OCI-LY7 (cell line): ENCODE data around the gene ATXN1. TPM values are rescaled to one million over a fixed set of nuclear protein-coding genes. Genes with fewer than 3 reads are reported as not detected.
"Not testable (repeated sequence)": the region's sequence is repeated elsewhere in the genome, so short reads cannot be mapped to it uniquely, and the experiment has no call there.

Experiments used
- BruUV-seq: library from RNA; stranded (reverse); fragments of 400-500 nt; replicated peaks from 2 replicates; lab custom pipeline; 2021; lab: Mats Ljungman, UMichigan
- CTCF ChIA-PET: fragments of 300-600 bp; sonication (Branson Sonifier 250); formaldehyde crosslinking; loops from one replicate; lab custom pipeline; 2022; ENCODE audit warnings: antibody characterized with exemption; ENCODE audit not compliant: unreplicated experiment; lab: Charles Lee
- POLR2A ChIA-PET: fragments of 300-600 bp; sonication (Branson Sonifier 250); formaldehyde crosslinking; loops from one replicate; lab custom pipeline; 2022; ENCODE audit warnings: antibody characterized with exemption; lab: Charles Lee
- DNase-seq: peaks from one replicate; pipeline ENCODE4 v3.0.0-alpha.2; 2015; ENCODE audit warnings: low spot score
- H2AFZ ChIP-seq: fragments of 200-600 bp; sonication (generic), shearing (Covaris generic); 2 replicates; pipeline ENCODE4 v1.6.1; 2014; ENCODE audit warnings: mild to moderate bottlenecking, antibody characterized with exemption, low read length, moderate library complexity
- H3K27ac ChIP-seq: fragments of 200-600 bp; sonication (generic); 2 replicates; pipeline ENCODE4 v1.5.1; 2014; ENCODE audit warnings: mixed run types, low read depth, mild to moderate bottlenecking, moderate library complexity, low read length, inconsistent platforms; ENCODE audit not compliant: poor library complexity, severe bottlenecking
- H3K36me3 ChIP-seq: fragments of 200-600 bp; sonication (generic); 2 replicates; pipeline ENCODE4 v1.6.1; 2014; ENCODE audit warnings: mild to moderate bottlenecking, antibody characterized with exemption, low read length, moderate library complexity, mixed read lengths; ENCODE audit not compliant: insufficient read depth
- H3K4me1 ChIP-seq: fragments of 200-600 bp; sonication (generic); 2 replicates; pipeline ENCODE4 v1.5.1; 2014; ENCODE audit warnings: mild to moderate bottlenecking, low read length; ENCODE audit not compliant: insufficient read depth, poor library complexity, severe bottlenecking
- H3K4me2 ChIP-seq: fragments of 200-600 bp; sonication (generic); 2 replicates; pipeline ENCODE4 v1.6.1; 2014; ENCODE audit warnings: mild to moderate bottlenecking, low read length
- H3K4me3 ChIP-seq: fragments of 200-600 bp; sonication (generic); 2 replicates; pipeline ENCODE4 v1.5.1; 2014; ENCODE audit warnings: mild to moderate bottlenecking, low read depth, low read length; ENCODE audit not compliant: poor library complexity, severe bottlenecking
- H3K79me2 ChIP-seq: fragments of 200-600 bp; sonication (generic); 2 replicates; pipeline ENCODE4 v1.6.1; 2016; ENCODE audit warnings: low read depth, mild to moderate bottlenecking, low read length, moderate library complexity, mixed read lengths; ENCODE audit not compliant: insufficient read depth
- H3K9me2 ChIP-seq: fragments of 200-600 bp; sonication (generic); 2 replicates; pipeline ENCODE4 v1.6.1; 2016; ENCODE audit warnings: mild to moderate bottlenecking, low read length, mixed read lengths; ENCODE audit not compliant: insufficient read depth
- H3K9me3 ChIP-seq: fragments of 200-600 bp; sonication (generic); 2 replicates; pipeline ENCODE4 v1.6.1; 2014; ENCODE audit warnings: mild to moderate bottlenecking, mixed run types, low read length, mixed read lengths
- H4K20me1 ChIP-seq: fragments of 200-600 bp; sonication (generic); 2 replicates; pipeline ENCODE4 v1.6.1; 2014; ENCODE audit warnings: mild to moderate bottlenecking, antibody characterized with exemption, low read length, moderate library complexity, mixed read lengths; ENCODE audit not compliant: insufficient read depth
- CTCF ChIP-seq: fragments of 200-600 bp; sonication (generic); conservative IDR thresholded peaks from 2 replicates; pipeline ENCODE4 v1.5.1; 2014; ENCODE audit warnings: mild to moderate bottlenecking, antibody characterized with exemption, low read length, moderate library complexity, mixed read lengths
- EZH2phosphoT487 ChIP-seq: fragments of 200-600 bp; sonication (generic); IDR thresholded peaks from 2 replicates; pipeline ENCODE4 v1.6.1; 2018; ENCODE audit warnings: low read depth, borderline replicate concordance, mild to moderate bottlenecking, mixed run types, antibody characterized with exemption, low read length, moderate library complexity, mixed read lengths
- intact Hi-C: fragments of 100-400 bp; cut with micrococcal nuclease; formaldehyde crosslinking; loops from one replicate; pipeline ENCODE4 v1.10.0; 2022; ENCODE audit not compliant: unreplicated experiment
- total RNA-seq, 2 experiments: library from RNA; depleted of rRNA in 1 of 2; stranded (reverse); fragments of >200 nt in 1 of 2; shearing (Covaris generic) in 1 of 2; gene quantifications; 2 replicates each; pipeline ENCODE4 v1.2.3, GENCODE V29; 2014 to 2022

The ATXN1 gene
- total RNA-seq, 2 experiments from 2014 or later = not detected

- Histone ChIP-seq H3K36me3 (no peaks in the 10 kb centered on the region), H3K27ac (no peak overlapping the region), H3K79me2 (no peaks in the 10 kb centered on the region), H4K20me1 (no peaks in the 10 kb centered on the region), H2AFZ (no peak overlapping the region), H3K9me3 (no peaks in the 10 kb centered on the region), H3K4me1 (no peaks in the 10 kb centered on the region), H3K9me2 (no peaks in the 10 kb centered on the region; the same call in 1 of the 2 replicates), H3K4me2 (no peak overlapping the region), H3K4me3 (no peak overlapping the region)
- POLR2A ChIA-PET = interaction anchor here (0.5 kb wide), 1 partner anchor 49 kb away, joined by 3 read pairs; no protein-coding TSS in a partner anchor
- intact Hi-C loops = no loop called here
- no peak for DNase-seq
- CTCF ChIA-PET = no interaction called here
- no TSS peak for BruUV-seq
- TF ChIP-seq CTCF (no peak), EZH2phosphoT487 (no peak)
Observed at GRCh38 chr6:16392010-16392409, 369.2 kb downstream of the ATXN1 start.

GRCh38 chr6:16391451-16391912 is 369.8 kb downstream of the ATXN1 start:
- no peak overlapping the region for H2AFZ ChIP-seq
- DNase-seq = no peak
- H3K4me1 ChIP-seq = no peaks in the 10 kb centered on the region
- no peaks in the 10 kb centered on the region for H4K20me1 ChIP-seq
- H3K4me3 ChIP-seq = no peak overlapping the region
- H3K9me3 ChIP-seq = no peaks in the 10 kb centered on the region
- no peak for TF ChIP-seq CTCF
- H3K36me3 ChIP-seq = no peaks in the 10 kb centered on the region
- BruUV-seq = no TSS peak
- no peak overlapping the region for H3K27ac ChIP-seq
- H3K9me2 ChIP-seq = no peaks in the 10 kb centered on the region; the same call in 1 of the 2 replicates
- no peak overlapping the region for H3K4me2 ChIP-seq
- CTCF ChIA-PET = no interaction called here
- POLR2A ChIA-PET = interaction anchor here (0.7 kb wide), 1 partner anchor 34 kb away, joined by 4 read pairs; no protein-coding TSS in a partner anchor
- H3K79me2 ChIP-seq = no peaks in the 10 kb centered on the region
- intact Hi-C loops = no loop called here

GRCh38 chr6:16390909-16391450 is 370.3 kb downstream of the ATXN1 start:
- H2AFZ ChIP-seq, H4K20me1 ChIP-seq, DNase-seq, H3K9me3 ChIP-seq, H3K9me2 ChIP-seq, H3K4me2 ChIP-seq, H3K36me3 ChIP-seq, H3K4me3 ChIP-seq, intact Hi-C loops, BruUV-seq, CTCF ChIA-PET, H3K27ac ChIP-seq, H3K4me1 ChIP-seq, H3K79me2 ChIP-seq: not testable (repeated sequence)
- POLR2A ChIA-PET = interaction anchor here (0.7 kb wide), 1 partner anchor 33 kb away, joined by 4 read pairs; no protein-coding TSS in a partner anchor
